ENCODE results near the gene SIDT2. TPM values are rescaled to one million over a fixed set of nuclear protein-coding genes. Genes with fewer than 3 reads are reported as not detected.

SIDT2 gene
- total and polyA plus RNA-seq, 2 of the 13 experiments (the other 11 are each of a cell fraction or from before 2014, with no cell fraction given): 11.5 to 28.0 TPM

DNA sequence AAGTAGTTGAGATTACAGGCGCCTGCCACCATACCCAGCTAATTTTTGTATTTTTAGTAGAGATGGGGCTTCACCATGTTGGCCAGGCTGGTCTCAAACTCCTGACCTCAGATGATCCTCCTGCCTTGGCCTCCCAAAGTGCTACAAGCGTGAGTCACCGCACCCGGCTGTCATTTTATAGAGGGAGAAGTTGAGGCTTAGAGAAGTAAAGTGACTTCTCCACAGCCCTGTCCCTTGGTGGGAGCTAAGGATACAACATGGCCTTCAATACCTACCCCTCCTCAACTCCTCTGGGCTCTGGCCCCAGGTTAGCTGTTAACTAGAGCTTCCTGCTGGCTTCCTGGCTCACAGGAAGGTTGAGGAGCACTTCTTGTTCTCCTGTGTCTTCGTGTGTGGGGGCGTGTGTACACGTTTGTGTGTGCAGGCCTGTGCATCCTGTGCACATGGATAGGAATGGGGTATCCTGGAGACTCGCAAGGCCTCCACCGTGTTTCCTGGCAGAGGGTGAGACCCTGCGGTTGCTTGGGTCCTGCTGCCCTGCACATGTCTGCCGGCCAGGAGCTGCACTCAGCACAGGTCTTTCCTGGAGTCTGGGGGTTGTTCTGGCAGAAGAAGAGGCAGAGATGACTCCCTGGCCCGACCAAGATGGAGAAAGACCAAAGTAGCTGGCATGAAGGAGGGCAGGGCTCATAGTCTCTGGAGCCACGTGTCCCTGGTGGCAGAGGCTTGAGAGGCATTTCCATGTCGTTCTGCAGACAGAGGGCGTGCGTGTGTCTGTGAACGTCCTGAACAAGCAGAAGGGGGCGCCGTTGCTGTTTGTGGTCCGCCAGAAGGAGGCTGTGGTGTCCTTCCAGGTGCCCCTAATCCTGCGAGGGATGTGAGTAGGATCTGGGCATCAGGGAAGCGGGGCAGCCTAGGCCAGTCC lies 2.4 kb downstream of the SIDT2 start (continued):
- TF ChIP-seq ZNF337 (CRISPR knock-in tag; IDR thresholded peaks at IDR 0.05; ENCODE audit: borderline replicate concordance, low read depth): no peak
- no peak for TF ChIP-seq ZNF234 (CRISPR knock-in tag; conservative IDR thresholded peaks at IDR 0.05)
- no peak for TF ChIP-seq MEF2D (CRISPR knock-in tag; IDR thresholded peaks at IDR 0.05)
- no peak for TF ChIP-seq HOXD1 (CRISPR knock-in tag; IDR thresholded peaks at IDR 0.05)
- TF ChIP-seq, protein P1, sequence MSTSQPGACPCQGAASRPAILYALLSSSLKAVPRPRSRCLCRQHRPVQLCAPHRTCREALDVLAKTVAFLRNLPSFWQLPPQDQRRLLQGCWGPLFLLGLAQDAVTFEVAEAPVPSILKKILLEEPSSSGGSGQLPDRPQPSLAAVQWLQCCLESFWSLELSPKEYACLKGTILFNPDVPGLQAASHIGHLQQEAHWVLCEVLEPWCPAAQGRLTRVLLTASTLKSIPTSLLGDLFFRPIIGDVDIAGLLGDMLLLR (CRISPR knock-in tag; IDR thresholded peaks at IDR 0.05): no peak
- no peak for TF ChIP-seq ZNF33A (CRISPR knock-in tag; IDR thresholded peaks at IDR 0.05; ENCODE audit: borderline replicate concordance)
- no peak for TF ChIP-seq ZNF720 (CRISPR knock-in tag; IDR thresholded peaks at IDR 0.05)
- no peak for TF ChIP-seq NFKBIZ (CRISPR knock-in tag; IDR thresholded peaks at IDR 0.05)
- no peak for TF ChIP-seq MIXL1 (CRISPR knock-in tag; IDR thresholded peaks at IDR 0.05)
- peak; percentile 35; the same call in 1 of the 2 replicates for TF ChIP-seq ZFY (CRISPR knock-in tag; IDR thresholded peaks at IDR 0.05)
- TF ChIP-seq PHF8 (CRISPR knock-in tag; IDR thresholded peaks at IDR 0.05): no peak
- peak; percentile 52 for TF ChIP-seq STAG1 (CRISPR knock-in tag; IDR thresholded peaks at IDR 0.05)
- no peak for TF ChIP-seq ZBTB1 (CRISPR knock-in tag; IDR thresholded peaks at IDR 0.05; ENCODE audit: borderline replicate concordance)
- TF ChIP-seq, protein P2, sequence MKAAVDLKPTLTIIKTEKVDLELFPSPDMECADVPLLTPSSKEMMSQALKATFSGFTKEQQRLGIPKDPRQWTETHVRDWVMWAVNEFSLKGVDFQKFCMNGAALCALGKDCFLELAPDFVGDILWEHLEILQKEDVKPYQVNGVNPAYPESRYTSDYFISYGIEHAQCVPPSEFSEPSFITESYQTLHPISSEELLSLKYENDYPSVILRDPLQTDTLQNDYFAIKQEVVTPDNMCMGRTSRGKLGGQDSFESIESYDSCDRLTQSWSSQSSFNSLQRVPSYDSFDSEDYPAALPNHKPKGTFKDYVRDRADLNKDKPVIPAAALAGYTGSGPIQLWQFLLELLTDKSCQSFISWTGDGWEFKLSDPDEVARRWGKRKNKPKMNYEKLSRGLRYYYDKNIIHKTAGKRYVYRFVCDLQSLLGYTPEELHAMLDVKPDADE (CRISPR knock-in tag; IDR thresholded peaks at IDR 0.05): no peak
- TF ChIP-seq GABPA (IDR thresholded peaks at IDR 0.05; ENCODE audit: low read depth, low read length): no peak
- no peak for TF ChIP-seq GABPA (CRISPR knock-in tag; IDR thresholded peaks at IDR 0.05; ENCODE audit: low read depth)
- no peak for TF ChIP-seq MTERF4 (CRISPR knock-in tag; IDR thresholded peaks at IDR 0.05)
- TF ChIP-seq ZNF225 (CRISPR knock-in tag; IDR thresholded peaks at IDR 0.05): no peak
- TF ChIP-seq, protein P3, sequence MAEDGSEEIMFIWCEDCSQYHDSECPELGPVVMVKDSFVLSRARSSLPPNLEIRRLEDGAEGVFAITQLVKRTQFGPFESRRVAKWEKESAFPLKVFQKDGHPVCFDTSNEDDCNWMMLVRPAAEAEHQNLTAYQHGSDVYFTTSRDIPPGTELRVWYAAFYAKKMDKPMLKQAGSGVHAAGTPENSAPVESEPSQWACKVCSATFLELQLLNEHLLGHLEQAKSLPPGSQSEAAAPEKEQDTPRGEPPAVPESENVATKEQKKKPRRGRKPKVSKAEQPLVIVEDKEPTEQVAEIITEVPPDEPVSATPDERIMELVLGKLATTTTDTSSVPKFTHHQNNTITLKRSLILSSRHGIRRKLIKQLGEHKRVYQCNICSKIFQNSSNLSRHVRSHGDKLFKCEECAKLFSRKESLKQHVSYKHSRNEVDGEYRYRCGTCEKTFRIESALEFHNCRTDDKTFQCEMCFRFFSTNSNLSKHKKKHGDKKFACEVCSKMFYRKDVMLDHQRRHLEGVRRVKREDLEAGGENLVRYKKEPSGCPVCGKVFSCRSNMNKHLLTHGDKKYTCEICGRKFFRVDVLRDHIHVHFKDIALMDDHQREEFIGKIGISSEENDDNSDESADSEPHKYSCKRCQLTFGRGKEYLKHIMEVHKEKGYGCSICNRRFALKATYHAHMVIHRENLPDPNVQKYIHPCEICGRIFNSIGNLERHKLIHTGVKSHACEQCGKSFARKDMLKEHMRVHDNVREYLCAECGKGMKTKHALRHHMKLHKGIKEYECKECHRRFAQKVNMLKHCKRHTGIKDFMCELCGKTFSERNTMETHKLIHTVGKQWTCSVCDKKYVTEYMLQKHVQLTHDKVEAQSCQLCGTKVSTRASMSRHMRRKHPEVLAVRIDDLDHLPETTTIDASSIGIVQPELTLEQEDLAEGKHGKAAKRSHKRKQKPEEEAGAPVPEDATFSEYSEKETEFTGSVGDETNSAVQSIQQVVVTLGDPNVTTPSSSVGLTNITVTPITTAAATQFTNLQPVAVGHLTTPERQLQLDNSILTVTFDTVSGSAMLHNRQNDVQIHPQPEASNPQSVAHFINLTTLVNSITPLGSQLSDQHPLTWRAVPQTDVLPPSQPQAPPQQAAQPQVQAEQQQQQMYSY (CRISPR knock-in tag; IDR thresholded peaks at IDR 0.05): no peak
- TF ChIP-seq, protein P4, sequence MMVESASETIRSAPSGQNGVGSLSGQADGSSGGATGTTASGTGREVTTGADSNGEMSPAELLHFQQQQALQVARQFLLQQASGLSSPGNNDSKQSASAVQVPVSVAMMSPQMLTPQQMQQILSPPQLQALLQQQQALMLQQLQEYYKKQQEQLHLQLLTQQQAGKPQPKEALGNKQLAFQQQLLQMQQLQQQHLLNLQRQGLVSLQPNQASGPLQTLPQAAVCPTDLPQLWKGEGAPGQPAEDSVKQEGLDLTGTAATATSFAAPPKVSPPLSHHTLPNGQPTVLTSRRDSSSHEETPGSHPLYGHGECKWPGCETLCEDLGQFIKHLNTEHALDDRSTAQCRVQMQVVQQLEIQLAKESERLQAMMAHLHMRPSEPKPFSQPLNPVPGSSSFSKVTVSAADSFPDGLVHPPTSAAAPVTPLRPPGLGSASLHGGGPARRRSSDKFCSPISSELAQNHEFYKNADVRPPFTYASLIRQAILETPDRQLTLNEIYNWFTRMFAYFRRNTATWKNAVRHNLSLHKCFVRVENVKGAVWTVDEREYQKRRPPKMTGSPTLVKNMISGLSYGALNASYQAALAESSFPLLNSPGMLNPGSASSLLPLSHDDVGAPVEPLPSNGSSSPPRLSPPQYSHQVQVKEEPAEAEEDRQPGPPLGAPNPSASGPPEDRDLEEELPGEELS (CRISPR knock-in tag; IDR thresholded peaks at IDR 0.05): 0 out of 2 replicates have a peak, but pooled peaks have one; percentile 14
- no peak for TF ChIP-seq SMAD9 (CRISPR knock-in tag; IDR thresholded peaks at IDR 0.05)
- peak; percentile 64 for TF ChIP-seq SAP130 (CRISPR knock-in tag; IDR thresholded peaks at IDR 0.05; ENCODE audit: low read depth)
- TF ChIP-seq ARNTL (CRISPR knock-in tag; IDR thresholded peaks at IDR 0.05): no peak

Measured in HepG2 (cell line).